ENCODE data around the gene POU6F2.
"Not testable (repeated sequence)": the region's sequence is repeated elsewhere in the genome, so short reads cannot be mapped to it uniquely, and the experiment has no call there.

POU6F2 gene

GRCh38 chr7:39002755-39003154 lies 25.0 kb downstream of the POU6F2 start:
- DNase-seq: no peak

- no peak for DNase-seq
Observed at GRCh38 chr7:39005036-39005435, 27.3 kb downstream of the POU6F2 start.

- no peak for DNase-seq
Observed at GRCh38 chr7:39005461-39005860, 27.8 kb downstream of the POU6F2 start.

- DNase-seq: not testable (repeated sequence)
Observed at GRCh38 chr7:39013049-39013939, 35.6 kb downstream of the POU6F2 start.

- no peak for DNase-seq
Observed at GRCh38 chr7:39016609-39017008, 38.9 kb downstream of the POU6F2 start.

GRCh38 chr7:39017369-39017915 lies 39.7 kb downstream of the POU6F2 start:
- DNase-seq: no peak

- DNase-seq: no peak
Observed at GRCh38 chr7:39022796-39023195, 45.1 kb downstream of the POU6F2 start.

- no peak for DNase-seq
Observed at GRCh38 chr7:39027491-39027890, 49.8 kb downstream of the POU6F2 start.

- DNase-seq: no peak
Observed at GRCh38 chr7:39033885-39034624, 56.3 kb downstream of the POU6F2 start.

- no peak for DNase-seq
Observed at GRCh38 chr7:39035156-39035555, 57.4 kb downstream of the POU6F2 start.

- DNase-seq: no peak
Observed at GRCh38 chr7:39035903-39036302, 58.2 kb downstream of the POU6F2 start.

- no peak for DNase-seq
Observed at GRCh38 chr7:39042670-39043069, 65.0 kb downstream of the POU6F2 start.

- no peak for DNase-seq
Observed at GRCh38 chr7:39043531-39043930, 65.8 kb downstream of the POU6F2 start.

- DNase-seq: no peak
Observed at GRCh38 chr7:39044489-39044888, 66.8 kb downstream of the POU6F2 start.

- no peak for DNase-seq
Observed at GRCh38 chr7:39045231-39045630, 67.5 kb downstream of the POU6F2 start.

- no peak for DNase-seq
Observed at GRCh38 chr7:39051279-39051678, 73.6 kb downstream of the POU6F2 start.

GRCh38 chr7:39051707-39052106 lies 74.0 kb downstream of the POU6F2 start:
- no peak for DNase-seq

- no peak for DNase-seq
Observed at GRCh38 chr7:39054731-39055130, 77.0 kb downstream of the POU6F2 start.

- no peak for DNase-seq
Observed at GRCh38 chr7:39056153-39056552, 78.4 kb downstream of the POU6F2 start.

GRCh38 chr7:39062811-39063210 lies 85.1 kb downstream of the POU6F2 start:
- no peak for DNase-seq

GRCh38 chr7:39069031-39069430 lies 91.3 kb downstream of the POU6F2 start:
- no peak for DNase-seq

- no peak for DNase-seq
Observed at GRCh38 chr7:39069896-39070881, 92.5 kb downstream of the POU6F2 start.

GRCh38 chr7:39071116-39071515 lies 93.4 kb downstream of the POU6F2 start:
- no peak for DNase-seq
